ENCODE data around the gene HAGH.

Gene HAGH

DNA sequence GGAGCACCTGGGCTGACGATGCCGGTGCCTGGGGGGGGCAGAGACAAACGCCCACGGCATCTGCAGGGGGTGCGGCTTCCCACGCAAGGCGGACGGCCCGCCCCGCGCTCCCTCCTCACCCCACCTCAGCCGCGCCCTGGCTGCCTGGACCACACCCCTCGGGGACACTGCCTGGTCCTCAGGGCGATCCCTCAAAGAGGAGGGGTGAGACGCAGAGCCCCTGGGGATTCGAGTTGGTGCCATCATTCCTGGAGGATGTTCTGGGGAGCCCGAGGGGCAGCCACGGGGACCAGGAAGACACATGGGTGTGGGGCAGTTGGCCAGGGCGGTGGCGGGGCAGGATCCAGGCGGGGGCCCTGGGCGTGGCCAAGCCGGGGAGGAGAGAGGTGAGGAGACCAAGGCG lies 37.0 kb downstream of the HAGH start:
- ATAC-seq: no peak

DNA sequence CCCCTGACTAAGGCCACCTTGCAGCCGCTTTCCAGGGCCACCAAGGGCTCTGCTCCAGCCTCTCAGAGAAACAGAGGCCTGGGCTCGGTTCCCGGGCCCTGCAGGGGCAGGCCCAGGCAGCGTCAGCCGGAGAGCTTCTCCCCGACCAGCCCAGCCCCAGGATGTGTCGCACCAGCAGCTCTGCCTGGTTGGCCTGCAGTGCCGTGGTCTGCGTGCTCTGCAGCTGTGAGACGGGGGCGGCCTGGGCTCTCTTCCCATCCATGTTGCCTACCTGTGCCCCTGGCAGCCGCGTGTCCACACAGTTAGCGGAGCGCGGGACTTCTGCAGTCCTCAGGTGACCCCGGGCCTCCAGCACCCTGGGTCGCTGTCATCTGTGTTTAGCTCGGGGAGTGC lies 37.9 kb downstream of the HAGH start:
- TF ChIP-seq GLIS3 (CRISPR knock-in tag; IDR thresholded peaks at IDR 0.05) (no peak), TCF4 (CRISPR knock-in tag; IDR thresholded peaks at IDR 0.05; ENCODE audit: borderline replicate concordance) (no peak), ISL1 (CRISPR knock-in tag; IDR thresholded peaks at IDR 0.05) (no peak), ZC3H10 (CRISPR knock-in tag; IDR thresholded peaks at IDR 0.05) (no peak), ZNF8 (CRISPR knock-in tag; IDR thresholded peaks at IDR 0.05) (no peak), ARNTL (CRISPR knock-in tag; IDR thresholded peaks at IDR 0.05; ENCODE audit: borderline replicate concordance, low read depth) (no peak), BACH2 (CRISPR knock-in tag; IDR thresholded peaks at IDR 0.05; ENCODE audit: borderline replicate concordance) (no peak), ZFP3 (CRISPR knock-in tag; IDR thresholded peaks at IDR 0.05) (no peak), TOX (CRISPR knock-in tag; IDR thresholded peaks at IDR 0.05; ENCODE audit: borderline replicate concordance) (no peak), ZNF565 (CRISPR knock-in tag; conservative IDR thresholded peaks at IDR 0.05; ENCODE audit: low read depth) (no peak)
- TF ChIP-seq, protein P1, sequence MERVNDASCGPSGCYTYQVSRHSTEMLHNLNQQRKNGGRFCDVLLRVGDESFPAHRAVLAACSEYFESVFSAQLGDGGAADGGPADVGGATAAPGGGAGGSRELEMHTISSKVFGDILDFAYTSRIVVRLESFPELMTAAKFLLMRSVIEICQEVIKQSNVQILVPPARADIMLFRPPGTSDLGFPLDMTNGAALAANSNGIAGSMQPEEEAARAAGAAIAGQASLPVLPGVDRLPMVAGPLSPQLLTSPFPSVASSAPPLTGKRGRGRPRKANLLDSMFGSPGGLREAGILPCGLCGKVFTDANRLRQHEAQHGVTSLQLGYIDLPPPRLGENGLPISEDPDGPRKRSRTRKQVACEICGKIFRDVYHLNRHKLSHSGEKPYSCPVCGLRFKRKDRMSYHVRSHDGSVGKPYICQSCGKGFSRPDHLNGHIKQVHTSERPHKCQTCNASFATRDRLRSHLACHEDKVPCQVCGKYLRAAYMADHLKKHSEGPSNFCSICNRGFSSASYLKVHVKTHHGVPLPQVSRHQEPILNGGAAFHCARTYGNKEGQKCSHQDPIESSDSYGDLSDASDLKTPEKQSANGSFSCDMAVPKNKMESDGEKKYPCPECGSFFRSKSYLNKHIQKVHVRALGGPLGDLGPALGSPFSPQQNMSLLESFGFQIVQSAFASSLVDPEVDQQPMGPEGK (CRISPR knock-in tag; IDR thresholded peaks at IDR 0.05; ENCODE audit: borderline replicate concordance): no peak
- TF ChIP-seq, protein P2, sequence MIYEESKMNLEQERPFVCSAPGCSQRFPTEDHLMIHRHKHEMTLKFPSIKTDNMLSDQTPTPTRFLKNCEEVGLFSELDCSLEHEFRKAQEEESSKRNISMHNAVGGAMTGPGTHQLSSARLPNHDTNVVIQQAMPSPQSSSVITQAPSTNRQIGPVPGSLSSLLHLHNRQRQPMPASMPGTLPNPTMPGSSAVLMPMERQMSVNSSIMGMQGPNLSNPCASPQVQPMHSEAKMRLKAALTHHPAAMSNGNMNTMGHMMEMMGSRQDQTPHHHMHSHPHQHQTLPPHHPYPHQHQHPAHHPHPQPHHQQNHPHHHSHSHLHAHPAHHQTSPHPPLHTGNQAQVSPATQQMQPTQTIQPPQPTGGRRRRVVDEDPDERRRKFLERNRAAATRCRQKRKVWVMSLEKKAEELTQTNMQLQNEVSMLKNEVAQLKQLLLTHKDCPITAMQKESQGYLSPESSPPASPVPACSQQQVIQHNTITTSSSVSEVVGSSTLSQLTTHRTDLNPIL (CRISPR knock-in tag; IDR thresholded peaks at IDR 0.05; ENCODE audit: low read depth): no peak
- no peak for ATAC-seq

More for the DNA sequence above, 37.0 kb downstream of the HAGH start:
- TF ChIP-seq ZFP3 (CRISPR knock-in tag; IDR thresholded peaks at IDR 0.05) (no peak), OSR1 (CRISPR knock-in tag; IDR thresholded peaks at IDR 0.05) (no peak), PPARA (CRISPR knock-in tag; IDR thresholded peaks at IDR 0.05; ENCODE audit: borderline replicate concordance) (no peak), ARNTL (CRISPR knock-in tag; IDR thresholded peaks at IDR 0.05; ENCODE audit: borderline replicate concordance, low read depth) (no peak), SNAI2 (CRISPR knock-in tag; IDR thresholded peaks at IDR 0.05) (no peak), CSDC2 (CRISPR knock-in tag; IDR thresholded peaks at IDR 0.05) (no peak), ZNF565 (CRISPR knock-in tag; conservative IDR thresholded peaks at IDR 0.05; ENCODE audit: low read depth) (no peak), ISL1 (CRISPR knock-in tag; IDR thresholded peaks at IDR 0.05) (no peak)
- TF ChIP-seq, protein P3, sequence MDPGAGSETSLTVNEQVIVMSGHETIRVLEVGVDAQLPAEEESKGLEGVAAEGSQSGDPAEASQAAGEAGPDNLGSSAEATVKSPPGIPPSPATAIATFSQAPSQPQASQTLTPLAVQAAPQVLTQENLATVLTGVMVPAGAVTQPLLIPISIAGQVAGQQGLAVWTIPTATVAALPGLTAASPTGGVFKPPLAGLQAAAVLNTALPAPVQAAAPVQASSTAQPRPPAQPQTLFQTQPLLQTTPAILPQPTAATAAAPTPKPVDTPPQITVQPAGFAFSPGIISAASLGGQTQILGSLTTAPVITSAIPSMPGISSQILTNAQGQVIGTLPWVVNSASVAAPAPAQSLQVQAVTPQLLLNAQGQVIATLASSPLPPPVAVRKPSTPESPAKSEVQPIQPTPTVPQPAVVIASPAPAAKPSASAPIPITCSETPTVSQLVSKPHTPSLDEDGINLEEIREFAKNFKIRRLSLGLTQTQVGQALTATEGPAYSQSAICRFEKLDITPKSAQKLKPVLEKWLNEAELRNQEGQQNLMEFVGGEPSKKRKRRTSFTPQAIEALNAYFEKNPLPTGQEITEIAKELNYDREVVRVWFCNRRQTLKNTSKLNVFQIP (CRISPR knock-in tag; IDR thresholded peaks at IDR 0.05; ENCODE audit: borderline replicate concordance, low read depth): no peak

DNA sequence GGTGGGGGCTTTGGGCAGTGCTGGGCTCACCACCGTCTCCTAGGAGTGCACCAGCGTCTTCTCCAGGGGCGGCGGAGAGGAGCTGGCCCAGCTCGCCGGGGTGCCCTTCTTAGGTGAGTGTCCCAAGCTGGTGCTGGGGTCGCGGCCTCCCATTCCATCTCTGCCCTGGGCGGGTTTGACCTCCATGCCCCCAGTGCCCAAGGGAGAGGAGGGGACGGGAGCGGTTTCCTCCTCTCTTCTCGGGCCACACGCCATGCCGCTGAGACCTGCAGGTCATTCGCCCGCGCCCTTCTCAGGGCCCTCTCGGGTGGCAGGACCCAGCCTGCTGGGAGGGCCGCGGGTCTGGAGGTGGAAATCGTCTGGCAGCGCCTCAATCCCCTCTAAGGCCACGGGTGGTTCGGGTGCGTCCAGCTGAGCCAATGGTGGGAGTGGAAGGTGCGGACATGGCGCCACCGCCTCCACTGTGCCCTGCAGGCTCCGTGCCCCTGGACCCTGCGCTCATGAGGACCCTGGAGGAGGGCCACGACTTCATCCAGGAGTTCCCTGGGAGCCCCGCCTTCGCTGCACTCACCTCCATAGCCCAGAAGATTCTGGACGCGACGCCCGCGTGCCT lies 38.4 kb downstream of the HAGH start:
- TF ChIP-seq TOX (CRISPR knock-in tag; IDR thresholded peaks at IDR 0.05; ENCODE audit: borderline replicate concordance) (no peak), ZNF565 (CRISPR knock-in tag; conservative IDR thresholded peaks at IDR 0.05; ENCODE audit: low read depth) (no peak), ZNF70 (CRISPR knock-in tag; IDR thresholded peaks at IDR 0.05) (no peak)
- TF ChIP-seq, protein P3 (CRISPR knock-in tag; IDR thresholded peaks at IDR 0.05; ENCODE audit: borderline replicate concordance, low read depth): no peak
- no peak for ATAC-seq

DNA sequence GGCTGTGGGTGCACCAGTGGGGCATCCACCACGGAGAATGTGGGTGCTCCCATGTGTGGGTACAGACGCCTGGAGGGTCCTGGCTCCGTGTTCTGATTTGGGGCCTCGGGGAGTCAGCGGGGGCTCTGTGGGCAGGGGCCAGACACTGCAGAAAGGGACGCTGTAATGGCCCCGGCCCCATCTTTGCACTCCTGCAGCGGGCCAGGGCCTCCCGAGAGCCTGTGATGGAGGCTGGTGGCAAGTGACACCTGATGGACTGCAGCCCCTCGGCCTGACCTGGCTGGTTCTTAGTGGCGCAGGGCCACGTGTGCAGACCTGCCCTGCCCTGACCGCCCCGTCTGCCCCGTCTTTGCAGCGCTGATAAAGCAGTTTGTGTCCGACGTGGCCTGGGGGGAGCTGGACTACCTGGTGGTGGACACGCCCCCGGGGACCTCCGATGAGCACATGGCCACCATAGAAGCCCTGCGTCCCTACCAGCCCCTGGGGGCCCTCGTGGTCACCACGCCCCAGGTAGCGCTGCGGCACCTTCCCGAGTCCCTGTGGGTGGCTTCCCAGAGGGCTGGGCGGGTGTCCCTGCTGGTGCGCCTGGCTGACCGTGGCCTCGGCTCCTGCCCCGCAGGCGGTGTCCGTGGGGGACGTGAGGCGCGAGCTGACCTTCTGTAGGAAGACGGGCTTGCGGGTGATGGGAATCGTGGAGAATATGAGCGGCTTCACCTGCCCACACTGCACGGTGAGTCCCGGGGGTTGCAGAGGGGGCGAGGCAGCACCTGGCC lies 39.1 kb downstream of the HAGH start:
- TF ChIP-seq BACH2 (CRISPR knock-in tag; IDR thresholded peaks at IDR 0.05; ENCODE audit: borderline replicate concordance): no peak
- TF ChIP-seq ISL1 (CRISPR knock-in tag; IDR thresholded peaks at IDR 0.05): no peak
- TF ChIP-seq TCF4 (CRISPR knock-in tag; IDR thresholded peaks at IDR 0.05; ENCODE audit: borderline replicate concordance): no peak
- TF ChIP-seq, protein P4, sequence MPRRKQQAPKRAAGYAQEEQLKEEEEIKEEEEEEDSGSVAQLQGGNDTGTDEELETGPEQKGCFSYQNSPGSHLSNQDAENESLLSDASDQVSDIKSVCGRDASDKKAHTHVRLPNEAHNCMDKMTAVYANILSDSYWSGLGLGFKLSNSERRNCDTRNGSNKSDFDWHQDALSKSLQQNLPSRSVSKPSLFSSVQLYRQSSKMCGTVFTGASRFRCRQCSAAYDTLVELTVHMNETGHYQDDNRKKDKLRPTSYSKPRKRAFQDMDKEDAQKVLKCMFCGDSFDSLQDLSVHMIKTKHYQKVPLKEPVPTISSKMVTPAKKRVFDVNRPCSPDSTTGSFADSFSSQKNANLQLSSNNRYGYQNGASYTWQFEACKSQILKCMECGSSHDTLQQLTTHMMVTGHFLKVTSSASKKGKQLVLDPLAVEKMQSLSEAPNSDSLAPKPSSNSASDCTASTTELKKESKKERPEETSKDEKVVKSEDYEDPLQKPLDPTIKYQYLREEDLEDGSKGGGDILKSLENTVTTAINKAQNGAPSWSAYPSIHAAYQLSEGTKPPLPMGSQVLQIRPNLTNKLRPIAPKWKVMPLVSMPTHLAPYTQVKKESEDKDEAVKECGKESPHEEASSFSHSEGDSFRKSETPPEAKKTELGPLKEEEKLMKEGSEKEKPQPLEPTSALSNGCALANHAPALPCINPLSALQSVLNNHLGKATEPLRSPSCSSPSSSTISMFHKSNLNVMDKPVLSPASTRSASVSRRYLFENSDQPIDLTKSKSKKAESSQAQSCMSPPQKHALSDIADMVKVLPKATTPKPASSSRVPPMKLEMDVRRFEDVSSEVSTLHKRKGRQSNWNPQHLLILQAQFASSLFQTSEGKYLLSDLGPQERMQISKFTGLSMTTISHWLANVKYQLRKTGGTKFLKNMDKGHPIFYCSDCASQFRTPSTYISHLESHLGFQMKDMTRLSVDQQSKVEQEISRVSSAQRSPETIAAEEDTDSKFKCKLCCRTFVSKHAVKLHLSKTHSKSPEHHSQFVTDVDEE (CRISPR knock-in tag; IDR thresholded peaks at IDR 0.05): no peak
- no peak for TF ChIP-seq SNAI2 (CRISPR knock-in tag; IDR thresholded peaks at IDR 0.05)
- TF ChIP-seq PPARA (CRISPR knock-in tag; IDR thresholded peaks at IDR 0.05; ENCODE audit: borderline replicate concordance): no peak
- TF ChIP-seq, protein P3 (CRISPR knock-in tag; IDR thresholded peaks at IDR 0.05; ENCODE audit: borderline replicate concordance, low read depth): no peak
- ATAC-seq: no peak
